CD4-positive, alpha-beta T cell treated with Interleukin-4 for 1 hour (primary cell): ENCODE measurements around the gene SAXO2.
"Not testable (repeated sequence)": the region's sequence is repeated elsewhere in the genome, so short reads cannot be mapped to it uniquely, and the experiment has no call there.

Source experiments
- DNase-seq, 2 donors: peaks; one replicate each; pipeline ENCODE4 v3.0.0-alpha.2; 2020 to 2022

SAXO2 gene, protein sequence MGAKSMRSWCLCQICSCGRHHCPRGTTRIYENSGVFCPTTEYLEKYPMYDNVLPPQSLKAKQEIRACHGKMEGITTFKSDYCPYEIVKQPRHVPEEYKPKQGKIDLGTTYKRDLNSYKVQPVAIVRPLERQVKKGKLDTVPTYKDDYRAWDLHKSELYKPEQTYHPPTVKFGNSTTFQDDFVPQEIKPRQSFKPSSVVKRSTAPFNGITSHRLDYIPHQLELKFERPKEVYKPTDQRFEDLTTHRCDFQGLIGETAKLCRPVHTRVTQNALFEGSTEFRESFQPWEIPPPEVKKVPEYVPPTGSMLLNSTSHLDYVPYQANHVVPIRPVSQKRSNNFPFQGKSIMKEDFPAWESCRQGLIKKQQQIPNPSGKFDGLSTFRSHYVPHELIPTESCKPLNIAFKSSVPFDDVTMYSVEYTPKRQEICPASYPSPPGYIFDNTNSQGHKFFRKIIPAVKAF

GRCh38 chr15:82262422-82263026 lies at the start of gene SAXO2, which contains the start of gene EFL1:
TSS of gene SAXO2 (plus strand) at chr15:82262818. CDS start at chr15:82262880, 62 bp downstream.
TSS of gene EFL1 (minus strand) at chr15:82262734. CDS start at chr15:82261778, 956 bp downstream.
- DNase-seq = peak; percentile 90

DNA sequence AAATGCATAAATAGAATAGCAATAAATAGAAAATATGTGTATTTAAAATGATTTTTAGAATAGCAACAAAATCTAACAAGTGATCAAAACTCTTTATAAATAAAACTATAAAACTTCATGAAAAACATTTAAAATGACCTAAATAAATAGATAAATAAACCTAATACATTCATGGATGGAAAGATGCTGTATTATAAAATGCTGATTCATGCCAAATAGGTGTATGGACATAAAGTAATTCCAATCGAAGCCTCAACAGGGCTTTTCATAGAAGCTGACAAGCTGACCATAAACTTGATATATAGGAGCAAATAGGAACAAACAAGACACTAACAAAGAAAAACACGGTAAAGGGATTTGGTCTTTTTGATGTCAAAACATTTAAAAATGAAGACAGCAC lies 46.5 kb upstream of the SAXO2 start:
- DNase-seq = not testable (repeated sequence)

- DNase-seq = peak in 1 of 2 donors; percentile 16
Measured at GRCh38 chr15:82221535-82221934, 41.1 kb upstream of the SAXO2 start.

DNA sequence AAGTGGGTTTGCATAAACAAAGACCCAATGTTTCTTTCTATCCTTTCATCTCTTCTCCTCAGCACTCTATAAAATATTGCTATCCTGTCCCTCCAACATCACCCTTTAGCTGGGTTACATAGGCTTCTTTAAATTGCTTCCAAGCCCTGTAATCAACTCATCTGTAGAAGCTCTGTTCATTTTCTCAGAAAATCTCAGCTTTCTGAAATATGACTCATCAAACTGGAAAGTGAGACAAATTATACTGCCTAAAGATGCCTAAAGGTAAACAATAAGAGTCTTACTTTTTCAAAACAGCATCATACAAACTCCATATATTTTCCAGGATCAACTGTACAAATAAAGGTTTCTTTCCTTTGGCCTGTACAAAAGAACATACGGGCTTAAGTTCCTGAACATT lies 33.9 kb upstream of the SAXO2 start:
- no peak for DNase-seq

- no peak for DNase-seq
Measured at GRCh38 chr15:82231233-82231632, 31.4 kb upstream of the SAXO2 start.

- no peak for DNase-seq
Measured at GRCh38 chr15:82231842-82232241, 30.8 kb upstream of the SAXO2 start.

GRCh38 chr15:82237944-82238534 lies 24.6 kb upstream of the SAXO2 start:
- DNase-seq = not testable (repeated sequence)

- no peak for DNase-seq
Measured at GRCh38 chr15:82239685-82240391, 22.8 kb upstream of the SAXO2 start.

DNA sequence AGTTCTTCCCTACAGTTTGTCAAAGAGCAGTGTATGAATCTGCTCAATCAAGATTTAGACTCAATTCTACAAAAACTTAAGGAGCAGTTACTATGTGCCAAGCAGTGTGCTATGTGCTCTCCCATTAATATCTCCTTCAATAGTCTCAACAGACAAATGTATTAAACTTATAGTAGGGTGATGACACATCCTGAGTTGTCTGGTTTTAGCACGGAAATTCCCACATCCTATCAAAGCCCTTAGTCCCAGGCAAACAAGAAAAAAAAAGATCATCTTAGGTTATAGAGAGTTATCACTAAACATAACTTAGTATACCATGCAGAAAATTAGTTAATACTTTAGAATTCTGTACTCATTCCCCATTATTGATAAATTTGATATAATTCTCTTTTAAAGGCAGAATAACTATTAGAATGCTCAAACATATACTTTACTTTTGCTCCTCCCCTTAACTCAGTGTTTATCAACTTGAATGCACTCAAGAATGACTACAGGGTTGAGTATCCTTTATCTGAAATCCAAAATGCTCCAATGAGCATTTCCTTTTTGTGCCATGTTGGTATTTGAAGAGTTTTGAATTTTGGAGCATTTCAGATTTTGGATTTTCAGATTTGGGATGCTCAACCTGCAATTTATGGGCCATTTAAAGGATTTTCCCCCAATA lies 20.6 kb upstream of the SAXO2 start:
- not testable (repeated sequence) for DNase-seq

- not testable (repeated sequence) for DNase-seq
Measured at GRCh38 chr15:82243644-82244043, 19.0 kb upstream of the SAXO2 start.

DNA sequence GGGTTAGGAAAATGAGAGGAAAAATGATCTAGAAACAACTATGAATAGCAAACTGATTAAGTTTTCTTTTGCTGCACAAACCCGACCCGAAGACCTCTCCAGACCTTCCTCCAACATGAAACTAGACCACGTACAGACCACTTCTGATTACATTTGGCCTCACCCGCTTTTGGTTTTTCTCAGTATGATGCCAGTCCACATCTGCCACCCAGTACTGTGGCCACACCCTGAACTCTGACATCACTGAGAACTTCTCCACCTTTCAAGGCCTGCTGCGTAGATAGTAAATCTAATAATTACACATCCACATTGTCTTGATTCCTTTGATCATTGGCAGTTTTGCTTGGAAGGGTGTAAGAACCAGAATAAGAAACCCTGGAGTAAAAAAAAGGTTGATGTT lies 16.7 kb upstream of the SAXO2 start:
- DNase-seq = not testable (repeated sequence)

DNA sequence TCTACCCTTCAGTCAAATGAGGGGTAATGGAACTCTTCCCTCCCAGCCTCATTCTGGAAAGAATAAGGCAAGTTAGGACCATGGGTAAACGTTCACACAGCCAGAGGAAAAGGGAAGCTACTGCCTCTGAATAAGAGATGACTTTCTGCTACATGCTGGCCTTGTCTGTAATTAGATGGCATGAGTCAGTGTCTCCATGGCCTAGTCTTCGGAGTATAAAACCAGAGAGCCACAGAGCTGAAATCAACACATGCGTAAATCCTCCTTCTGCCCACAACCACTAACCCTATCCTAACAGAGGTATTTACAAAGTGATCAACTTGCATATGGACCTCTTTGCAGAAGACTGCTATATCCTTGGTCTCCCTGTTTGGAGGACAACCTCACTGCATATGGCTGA lies 14.4 kb upstream of the SAXO2 start:
- not testable (repeated sequence) for DNase-seq

DNA sequence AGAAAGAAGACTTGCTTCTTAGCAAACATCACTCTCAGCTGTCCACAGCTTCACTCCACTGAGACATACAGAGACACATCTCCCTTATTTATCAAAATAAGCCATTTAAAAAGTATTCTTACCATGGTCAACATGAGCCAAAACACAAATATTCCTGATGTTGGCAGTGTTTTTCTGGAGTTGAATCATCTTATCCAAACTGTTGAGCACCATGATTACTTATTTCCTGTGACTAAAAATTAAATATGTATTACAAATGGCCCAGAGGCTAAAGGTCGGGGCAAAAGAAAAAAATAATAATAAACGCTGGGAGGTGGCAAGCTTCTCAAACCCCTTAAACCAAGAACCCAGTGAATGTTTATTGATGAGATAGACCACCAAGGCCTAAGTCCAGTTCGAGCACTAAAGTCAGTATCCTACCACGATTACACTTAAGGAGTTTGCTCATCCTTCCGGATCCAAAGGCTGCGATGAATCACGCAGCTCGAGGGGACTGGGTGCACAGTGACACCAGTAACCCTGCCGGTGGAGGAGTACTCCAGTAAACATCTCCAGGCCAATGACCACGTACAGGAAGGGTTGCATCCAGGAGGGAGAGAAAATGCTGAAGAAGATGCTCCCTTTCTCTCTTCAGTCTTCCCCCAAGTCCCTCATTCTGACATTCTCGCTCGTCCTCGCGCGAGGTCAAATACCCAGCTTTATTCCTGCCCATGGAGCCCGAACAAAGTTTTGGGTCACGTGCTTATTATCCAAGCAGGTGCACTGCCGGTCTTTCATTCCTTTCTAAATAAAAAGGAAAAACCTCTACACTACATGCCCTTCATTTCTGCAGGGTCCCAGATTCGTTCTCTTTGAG lies 824 bp upstream of the SAXO2 start:
- DNase-seq = peak; percentile 11 to 41

- no peak for DNase-seq
Measured at GRCh38 chr15:82263350-82263749, 732 bp downstream of the SAXO2 start.

- not testable (repeated sequence) for DNase-seq
Measured at GRCh38 chr15:82267137-82267536, 4.5 kb downstream of the SAXO2 start.

DNA sequence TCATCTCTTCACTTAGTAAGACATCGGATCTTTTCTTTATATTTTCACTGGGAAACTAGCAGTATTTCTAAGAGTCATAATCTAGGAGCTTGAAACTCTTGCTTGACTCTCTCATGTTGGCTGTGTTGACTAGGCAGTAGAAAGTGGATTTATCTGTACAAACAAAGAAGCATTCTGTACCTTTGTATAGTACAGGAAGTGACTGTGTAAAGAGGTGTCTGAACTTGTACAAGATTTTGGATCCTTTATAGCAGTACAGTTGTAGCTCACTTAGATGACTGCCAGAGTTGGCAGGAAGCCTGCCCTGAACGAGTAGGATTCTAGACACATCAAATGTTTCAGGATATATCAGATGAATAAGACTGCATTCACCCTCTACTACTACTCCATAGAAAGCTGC lies 5.8 kb downstream of the SAXO2 start:
- not testable (repeated sequence) for DNase-seq

DNA sequence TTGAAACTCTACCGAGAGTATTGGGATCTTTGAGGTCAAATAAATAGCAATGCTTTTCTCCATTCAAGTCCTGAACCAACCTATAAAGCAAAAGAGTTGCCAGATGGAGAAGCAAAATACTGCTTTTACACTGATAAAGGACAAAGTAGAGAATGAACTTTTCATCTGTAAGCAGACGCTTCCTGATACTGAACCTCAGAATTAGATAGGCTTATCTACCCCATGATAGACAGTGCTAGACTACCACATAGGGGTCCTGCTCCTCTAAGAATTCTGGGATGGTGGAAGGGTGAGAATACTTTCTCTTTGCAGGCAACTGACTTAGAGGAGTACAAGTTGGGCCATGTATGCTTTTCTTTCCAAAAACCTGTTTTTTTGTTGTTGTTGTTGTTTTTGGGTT lies 9.5 kb downstream of the SAXO2 start:
- no peak for DNase-seq

GRCh38 chr15:82275410-82275809 lies 12.8 kb downstream of the SAXO2 start:
- DNase-seq = no peak

GRCh38 chr15:82281276-82281675 lies 18.7 kb downstream of the SAXO2 start:
- not testable (repeated sequence) for DNase-seq

- not testable (repeated sequence) for DNase-seq
Measured at GRCh38 chr15:82282386-82282785, 19.8 kb downstream of the SAXO2 start.

GRCh38 chr15:82284381-82284780 lies 21.8 kb downstream of the SAXO2 start:
- DNase-seq = not testable (repeated sequence)
